AG04450 (cell line): Measurements from ENCODE around the gene SYNE3. TPM values are rescaled to one million over a fixed set of nuclear protein-coding genes. Genes with fewer than 3 reads are reported as not detected.

Experiments
- CTCF ChIA-PET: fragments of 300-600, 350-600 bp; formaldehyde crosslinking; extraction: SDS; loops from one replicate; lab custom pipeline; 2022; ENCODE audit warnings: antibody characterized with exemption, inconsistent platforms; lab: Charles Lee
- POLR2A ChIA-PET: fragments of 350-600 bp; formaldehyde crosslinking; extraction: SDS; loops from one replicate; lab custom pipeline; 2021; ENCODE audit warnings: antibody characterized with exemption, inconsistent platforms; lab: Yijun Ruan, JAX
- DNase-seq: peaks from one replicate; pipeline ENCODE4 v3.0.0-alpha.2; 2011; ENCODE audit warnings: low read depth, low spot score
- H3K27ac ChIP-seq: one replicate; pipeline ENCODE4 v1.5.1; 2012; ENCODE audit warnings: low read depth, low read length, control low read depth
- H3K27me3 ChIP-seq: one replicate; pipeline ENCODE4 v1.6.0; 2012; ENCODE audit warnings: low read length; ENCODE audit not compliant: control insufficient read depth, insufficient read depth
- H3K4me3 ChIP-seq: 2 replicates; pipeline ENCODE4 v1.5.1; 2011; ENCODE audit warnings: mild to moderate bottlenecking, low read depth, low read length, control low read depth
- H3K9me3 ChIP-seq: 2 replicates; pipeline ENCODE4 v1.5.1; 2012; ENCODE audit warnings: low read length; ENCODE audit not compliant: control insufficient read depth, insufficient read depth
- CTCF ChIP-seq: IDR thresholded peaks from 2 replicates; pipeline ENCODE4 v1.5.1; 2011; ENCODE audit warnings: low read depth, low read length, control low read depth, inconsistent platforms
- polyA minus RNA-seq: library from RNA; depleted of rRNA, polyadenylated mRNA; stranded (reverse); fragments of >200 nt; gene quantifications from 2 replicates; pipeline ENCODE4 v1.2.3, GENCODE V29; 2011; rRNA and poly(A)+ RNA removed
- polyA plus RNA-seq: library from polyadenylated mRNA; depleted of rRNA; stranded (reverse); fragments of >200 nt; gene quantifications from 2 replicates; pipeline ENCODE4 v1.2.3, GENCODE V29; 2011; rRNA removed

SYNE3 gene
- polyA plus RNA-seq (4.2 and 4.4 TPM in 2 replicates), polyA minus RNA-seq (9.8 and 9.9 TPM in 2 replicates)

- Histone ChIP-seq H3K27ac (no peak within 1 kb of the TSS), H3K4me3 (peak within 1 kb of the TSS; percentile 66), H3K27me3 (no peaks in the 10 kb centered on the region), H3K9me3 (no peaks in the 10 kb centered on the region)
- ChIA-PET POLR2A (interaction anchor here (0.8 to 1.3 kb wide), 2 partner anchors 18 to 56 kb away, joined by 3 to 4 read pairs; partner anchors contain the start of gene GLRX5), CTCF (interaction anchor here (0.7 to 2.8 kb wide), 3 partner anchors 11 to 74 kb away, joined by 3 to 29 read pairs (median 6); no protein-coding TSS in a partner anchor)
- DNase-seq: no peak
- TF ChIP-seq CTCF: no peak
These were observed at the start of gene SYNE3 for GRCh38 chr14:95516554-95517181. SYNE3 (minus strand) TSS chr14:95516650; CDS start chr14:95475821, 40,829 bp downstream.

DNA sequence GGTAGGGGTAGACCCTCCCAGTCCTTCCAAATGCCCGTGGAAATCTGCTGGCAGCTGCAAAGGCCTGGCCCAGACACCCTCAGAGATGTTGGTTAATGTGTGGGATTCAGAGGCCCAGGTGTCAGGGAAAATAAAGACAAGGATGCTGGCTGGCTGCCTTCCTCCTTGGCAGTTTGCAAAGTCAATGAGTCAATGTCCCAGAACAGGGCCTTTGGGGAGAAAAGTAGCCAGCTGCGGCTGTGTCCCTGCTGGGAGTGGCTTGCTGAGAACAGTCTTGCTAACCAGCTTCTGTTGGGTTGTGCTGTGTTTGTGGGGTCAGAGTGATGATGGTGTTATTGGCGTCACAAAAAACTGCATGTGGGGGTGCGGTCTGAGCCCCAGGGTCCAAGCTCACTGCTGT lies 47.6 kb upstream of the SYNE3 start:
- CTCF ChIA-PET: interaction anchor here (0.6 to 6.6 kb wide), 5 partner anchors 14 to 804 kb away, joined by 3 to 85 read pairs (median 9); no protein-coding TSS in a partner anchor

GRCh38 chr14:95562892-95563685 lies 46.6 kb upstream of the SYNE3 start:
- POLR2A ChIA-PET: no interaction called here
- Histone ChIP-seq H3K4me3 (no peak overlapping the region), H3K27me3 (peaks cover 2% of the 10 kb centered on the region), H3K27ac (no peak overlapping the region), H3K9me3 (no peaks in the 10 kb centered on the region)
- CTCF ChIA-PET: interaction anchor here (1.1 to 6.6 kb wide), 4 partner anchors 9 to 431 kb away, joined by 3 to 85 read pairs (median 34); no protein-coding TSS in a partner anchor
- no peak for TF ChIP-seq CTCF
- DNase-seq: no peak

More for the DNA sequence above, 47.6 kb upstream of the SYNE3 start:
- no peak overlapping the region for H3K4me3 ChIP-seq
- POLR2A ChIA-PET: interaction anchor here (0.5 kb wide), 1 partner anchor 30 kb away, joined by 4 read pairs; no protein-coding TSS in a partner anchor
- no peaks in the 10 kb centered on the region for H3K9me3 ChIP-seq
- TF ChIP-seq CTCF: no peak
- no peak overlapping the region for H3K27ac ChIP-seq
- DNase-seq: no peak
- peaks cover 2% of the 10 kb centered on the region for H3K27me3 ChIP-seq

GRCh38 chr14:95561001-95561412 lies 44.6 kb upstream of the SYNE3 start:
- DNase-seq: peak; percentile 68
- CTCF ChIA-PET: interaction anchor here (0.6 to 6.6 kb wide), 7 partner anchors 9 to 537 kb away, joined by 3 to 85 read pairs (median 4); no protein-coding TSS in a partner anchor
- Histone ChIP-seq H3K9me3 (no peaks in the 10 kb centered on the region), H3K4me3 (no peak overlapping the region), H3K27ac (no peak overlapping the region), H3K27me3 (peaks cover 2% of the 10 kb centered on the region)
- TF ChIP-seq CTCF: peak; percentile 97
- POLR2A ChIA-PET: no interaction called here
